Germinal center (tissue), 1 donor: ENCODE measurements around the gene KLHDC10.
"Not testable (repeated sequence)": the region's sequence is repeated elsewhere in the genome, so short reads cannot be mapped to it uniquely, and the experiment has no call there.

ENCODE experiments used
- DNase-seq: peaks from one replicate; pipeline ENCODE4 v3.0.0; 2012; ENCODE audit warnings: mixed read lengths, low spot score

The KLHDC10 gene

GRCh38 chr7:130141161-130141883 lies 71.0 kb downstream of the KLHDC10 start:
- peak; percentile 68 for DNase-seq

- DNase-seq: no peak
These were observed 71.7 kb downstream of the KLHDC10 start for GRCh38 chr7:130141884-130142653.

GRCh38 chr7:130142654-130143333 lies 72.5 kb downstream of the KLHDC10 start:
- no peak for DNase-seq

- no peak for DNase-seq
These were observed 73.0 kb downstream of the KLHDC10 start for GRCh38 chr7:130143334-130143732.

GRCh38 chr7:130143986-130144311 lies 73.6 kb downstream of the KLHDC10 start:
- no peak for DNase-seq

GRCh38 chr7:130144312-130145171 lies 74.2 kb downstream of the KLHDC10 start:
- DNase-seq: no peak

GRCh38 chr7:130145424-130146100 lies 75.2 kb downstream of the KLHDC10 start:
- DNase-seq: no peak

GRCh38 chr7:130146142-130146541 lies 75.8 kb downstream of the KLHDC10 start:
- DNase-seq: not testable (repeated sequence)

GRCh38 chr7:130146693-130147405 lies 76.5 kb downstream of the KLHDC10 start:
- no peak for DNase-seq

GRCh38 chr7:130147710-130148325 lies 77.5 kb downstream of the KLHDC10 start:
- no peak for DNase-seq

GRCh38 chr7:130148561-130148960 lies 78.2 kb downstream of the KLHDC10 start:
- no peak for DNase-seq

- peak; percentile 79 for DNase-seq
These were observed 79.2 kb downstream of the KLHDC10 start for GRCh38 chr7:130149281-130150139.

GRCh38 chr7:130150587-130150986 lies 80.3 kb downstream of the KLHDC10 start:
- peak; percentile 71 for DNase-seq

GRCh38 chr7:130151591-130152492 lies 81.5 kb downstream of the KLHDC10 start:
- no peak for DNase-seq

GRCh38 chr7:130152493-130153210 lies 82.3 kb downstream of the KLHDC10 start:
- no peak for DNase-seq

- DNase-seq: no peak
These were observed 83.0 kb downstream of the KLHDC10 start for GRCh38 chr7:130153211-130153908.

GRCh38 chr7:130154131-130154500 lies 83.8 kb downstream of the KLHDC10 start:
- DNase-seq: no peak
